Erythroblast (primary cell): ENCODE data around the gene TMEM116.

Source experiments
- GATA1 ChIP-seq: IDR thresholded peaks from 2 replicates; pipeline ENCODE4 v1.6.1; 2011; ENCODE audit warnings: low read depth, mild to moderate bottlenecking, control low read depth, low read length, moderate library complexity
- POLR2A ChIP-seq: IDR thresholded peaks from 2 replicates; pipeline ENCODE4 v1.6.1; 2011; ENCODE audit warnings: mild to moderate bottlenecking, low read length

DNA sequence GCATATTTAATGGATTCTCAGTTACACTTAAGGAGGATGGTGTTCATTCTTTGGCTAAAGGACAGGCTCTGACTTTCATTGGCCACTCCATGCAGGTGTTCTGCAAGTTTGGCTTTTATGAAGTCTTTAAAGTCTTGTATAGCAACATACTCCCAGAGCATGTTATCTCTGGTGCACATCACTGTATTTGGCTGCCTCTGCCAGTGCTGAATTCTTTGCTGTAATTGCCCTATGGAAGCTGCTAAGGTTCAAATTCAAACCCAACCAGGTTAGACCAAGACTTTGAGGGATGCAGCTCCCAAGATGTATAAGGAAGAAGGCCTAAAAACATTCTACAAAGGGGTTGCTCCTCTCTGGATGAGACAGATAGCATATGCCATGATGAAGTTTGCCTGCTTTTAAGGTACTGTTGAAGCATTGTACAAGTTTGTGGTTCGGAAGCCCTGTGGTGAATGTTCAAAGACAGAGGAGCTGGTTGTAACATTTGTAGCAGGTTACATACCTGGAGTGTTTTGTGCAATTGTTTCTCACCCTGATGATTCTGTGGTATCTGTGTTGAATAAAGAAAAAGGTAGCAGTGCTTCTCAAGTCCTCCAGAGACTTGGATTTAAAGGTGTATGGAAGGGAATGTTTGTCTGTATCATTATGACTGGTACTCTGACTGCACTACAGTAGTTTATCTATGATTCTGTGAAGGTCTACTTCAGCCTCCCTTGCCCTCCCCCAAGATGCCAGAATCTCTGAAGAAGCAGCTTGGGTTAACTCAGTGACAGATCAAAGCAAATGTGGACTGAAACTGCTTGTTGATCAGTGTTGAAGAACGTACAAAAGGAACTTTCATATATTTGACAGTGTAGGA is 19.4 kb downstream of the TMEM116 start:
- TF ChIP-seq POLR2A (no peak), GATA1 (no peak)
